A549 (cell line): ENCODE measurements around the gene KIRREL2. TPM values are rescaled to one million over a fixed set of nuclear protein-coding genes. Genes with fewer than 3 reads are reported as not detected.
A peak's percentile ranks its signal among the peaks of the same experiment; 100 is the strongest.

Experiments
- ATAC-seq, 2 experiments: fragments of 200-7000 bp in 1 of 2; fragments of >200 bp in 1 of 2; cut with Nextera tagmentation in 1 of 2; cut with Tn5 transposase in 1 of 2; 3 replicates each; pipeline versions ENCODE4 v1.8.0 to v1.9.1; 2018 to 2020; ENCODE audit warnings: mild to moderate bottlenecking in 1 of 2, moderate library complexity in 1 of 2
- CTCF ChIA-PET: fragments of 300-600 bp; sonication (Branson Sonifier 250); formaldehyde crosslinking; extraction: SDS; loops from one replicate; lab custom pipeline; 2021; ENCODE audit warnings: antibody characterized with exemption, inconsistent platforms; lab: Yijun Ruan, JAX
- POLR2A ChIA-PET: fragments of 350-600 bp; formaldehyde crosslinking; extraction: SDS; loops from one replicate; lab custom pipeline; 2021; ENCODE audit warnings: antibody characterized with exemption, inconsistent platforms; lab: Yijun Ruan, JAX
- DNase-seq, 2 experiments: peaks; one replicate each; pipeline versions ENCODE4 v3.0.0 to v3.0.0-alpha.2; 2011 to 2016; ENCODE audit warnings: low read depth in 1 of 2, low spot score in 1 of 2
- FAIRE-seq: peaks from 2 replicates; lab custom pipeline; 2011; peaks lifted over from hg19 to GRCh38; lab: Jason Lieb, UNC
- H3K27ac ChIP-seq, 2 experiments: fragments of >200 bp; sonication (Bioruptor Twin); formaldehyde crosslinking; 3 replicates each; pipeline ENCODE4 v1.5.1; 2016 to 2017
- H3K4me1 ChIP-seq: fragments of >200 bp; sonication (Bioruptor Twin); formaldehyde crosslinking; 3 replicates; pipeline ENCODE4 v1.6.1; 2016
- H3K4me2 ChIP-seq: fragments of >200 bp; sonication (Bioruptor Twin); formaldehyde crosslinking; 3 replicates; pipeline ENCODE4 v1.6.1; 2016
- H3K4me3 ChIP-seq: fragments of >200 bp; sonication (Bioruptor Twin); formaldehyde crosslinking; 3 replicates; pipeline ENCODE4 v1.5.1; 2016
- H3K9me3 ChIP-seq: fragments of >200 bp; sonication (Bioruptor Twin); formaldehyde crosslinking; 3 replicates; pipeline ENCODE4 v1.6.1; 2016
- CBX2 ChIP-seq: fragments of 200-600 bp; sonication (generic); IDR thresholded peaks from 2 replicates; pipeline ENCODE4 v1.6.1; 2016; ENCODE audit warnings: low read depth, mild to moderate bottlenecking, borderline replicate concordance
- CTCF ChIP-seq: fragments of >200 bp; sonication (Bioruptor Twin); formaldehyde crosslinking; IDR thresholded peaks from 3 replicates; pipeline ENCODE4 v1.5.1; 2016
- EHF ChIP-seq: fragments of 250-450 bp; sonication (Bioruptor Pico); IDR thresholded peaks from 2 replicates; pipeline ENCODE4 v1.5.0; 2020; ENCODE audit warnings: mild to moderate bottlenecking
- FOXS1 ChIP-seq: fragments of 250-450 bp; sonication (Bioruptor Pico); IDR thresholded peaks from 2 replicates; pipeline ENCODE4 v1.5.0; 2020; ENCODE audit warnings: mild to moderate bottlenecking, moderate library complexity
- GATA3 ChIP-seq: IDR thresholded peaks from 2 replicates; pipeline ENCODE4 v1.6.1; 2012; ENCODE audit warnings: borderline replicate concordance
- HEYL ChIP-seq: fragments of 250-450 bp; sonication (Bioruptor Pico); IDR thresholded peaks from 2 replicates; pipeline ENCODE4 v1.8.0; 2021; ENCODE audit warnings: mild to moderate bottlenecking, moderate library complexity
- HMGXB4 ChIP-seq: fragments of 250-450 bp; sonication (Bioruptor Pico); IDR thresholded peaks from 2 replicates; pipeline ENCODE4 v1.5.0; 2021; ENCODE audit warnings: mild to moderate bottlenecking, moderate library complexity, borderline replicate concordance
- JUN ChIP-seq, 2 experiments: fragments of >200 bp; sonication (Bioruptor Twin); formaldehyde crosslinking; IDR thresholded peaks; 2 replicates in 1 of 2; 3 replicates in 1 of 2; pipeline ENCODE4 v1.6.1; 2016 to 2017
- KDM1A ChIP-seq: fragments of 200-600 bp; sonication (generic); IDR thresholded peaks from 2 replicates; pipeline ENCODE4 v1.6.1; 2016; ENCODE audit warnings: low read depth, mild to moderate bottlenecking
- KDM5A ChIP-seq: fragments of 200-600 bp; sonication (generic); IDR thresholded peaks from 2 replicates; pipeline ENCODE4 v1.6.1; 2016; ENCODE audit warnings: antibody characterized with exemption, mild to moderate bottlenecking
- MAX ChIP-seq: IDR thresholded peaks from 2 replicates; pipeline ENCODE4 v1.6.1; 2012
- MAZ ChIP-seq: fragments of 150-350 bp; IDR thresholded peaks from 2 replicates; pipeline ENCODE4 v1.6.1; 2014; ENCODE audit warnings: antibody characterized with exemption, low read depth, low read length, borderline replicate concordance
- NPAS2 ChIP-seq: fragments of 250-450 bp; sonication (Bioruptor Pico); IDR thresholded peaks from 2 replicates; pipeline ENCODE4 v1.8.0; 2022; ENCODE audit warnings: mild to moderate bottlenecking, moderate library complexity, borderline replicate concordance
- PHF8 ChIP-seq: fragments of 200-600 bp; sonication (generic); IDR thresholded peaks from 2 replicates; pipeline ENCODE4 v1.6.1; 2016; ENCODE audit warnings: low read depth, mild to moderate bottlenecking, antibody characterized with exemption, moderate library complexity, borderline replicate concordance
- POLR2AphosphoS2 ChIP-seq: conservative IDR thresholded peaks from 2 replicates; pipeline ENCODE4 v1.6.1; 2012; ENCODE audit warnings: low read length, improper control_type of control experiment, inconsistent platforms
- RARB ChIP-seq: fragments of 250-450 bp; sonication (Bioruptor Pico); IDR thresholded peaks from 2 replicates; pipeline ENCODE4 v1.8.0; 2021; ENCODE audit warnings: mild to moderate bottlenecking, moderate library complexity
- RCOR1 ChIP-seq: fragments of 150-350 bp; IDR thresholded peaks from 2 replicates; pipeline ENCODE4 v1.6.1; 2014; ENCODE audit warnings: antibody characterized with exemption, low read length, low read depth
- SREBF2 ChIP-seq: fragments of 450-650 bp; IDR thresholded peaks from 2 replicates; pipeline ENCODE4 v1.6.1; 2014; ENCODE audit warnings: mild to moderate bottlenecking, moderate library complexity
- TP53 ChIP-seq: fragments of 250-450 bp; sonication (Bioruptor Pico); IDR thresholded peaks from 2 replicates; pipeline ENCODE4 v1.5.0; 2021; ENCODE audit warnings: mild to moderate bottlenecking, moderate library complexity
- ZC3H11A ChIP-seq: fragments of 450-650 bp; IDR thresholded peaks from 2 replicates; pipeline ENCODE4 v1.6.1; 2014; ENCODE audit warnings: antibody characterized with exemption, mild to moderate bottlenecking
- ZFP36 ChIP-seq: fragments of 450-650 bp; IDR thresholded peaks from 2 replicates; pipeline ENCODE4 v1.6.1; 2014; ENCODE audit warnings: borderline replicate concordance; ENCODE audit not compliant: partially characterized antibody
- ZNF302 ChIP-seq: fragments of 250-450 bp; sonication (Bioruptor Pico); IDR thresholded peaks from 2 replicates; pipeline ENCODE4 v1.9.0; 2021; ENCODE audit warnings: inconsistent platforms, mild to moderate bottlenecking, moderate library complexity
- ZSCAN20 ChIP-seq: fragments of 250-450 bp; sonication (Bioruptor Pico); IDR thresholded peaks from 2 replicates; pipeline ENCODE4 v1.8.0; 2022; ENCODE audit warnings: mild to moderate bottlenecking, moderate library complexity
- WGBS: methylation state at CpG from one replicate; pipeline ENCODE4 v1.1.6; 2017; ENCODE audit errors: missing lambda C conversion rate; 5-methylcytosine and 5-hydroxymethylcytosine counted together
- polyA plus RNA-seq, 4 experiments: library from polyadenylated mRNA; depleted of rRNA in 3 of 4; stranded (reverse); fragments of >200 nt; fragmentation: RNase III in 1 of 4; extraction: RNeasy Plus Mini Kit Qiagen cat#74134 plus additional on column Dnase treatment in 1 of 4; gene quantifications; 2 replicates in 3 of 4; 3 replicates in 1 of 4; pipeline ENCODE4 v1.2.3, GENCODE V29; 2011 to 2017
- TF ChIP-seq, protein P1 (sequence below): fragments of 150-350 bp; IDR thresholded peaks from 2 replicates; pipeline ENCODE4 v1.6.1; 2014; ENCODE audit warnings: low read depth, mild to moderate bottlenecking, low read length
- TF ChIP-seq, protein P2 (sequence below): fragments of 250-450 bp; sonication (Bioruptor Pico); IDR thresholded peaks from 2 replicates; pipeline ENCODE4 v1.5.0; 2020; ENCODE audit warnings: low read depth, mild to moderate bottlenecking, moderate library complexity

Gene KIRREL2
- polyA plus RNA-seq, 2 of the 4 experiments (the other 2 are of a cell fraction), result 0.26 to 0.54 TPM

GRCh38 chr19:35818445-35818844 is 38.3 kb upstream of the KIRREL2 start:
- no peak for FAIRE-seq
- TF ChIP-seq FOXS1, result no peak
- no peak for TF ChIP-seq RCOR1
- no peak for TF ChIP-seq TP53 (CRISPR knock-in tag)
- no peak for TF ChIP-seq RARB
- no peak for TF ChIP-seq MAZ
- TF ChIP-seq ZC3H11A, result no peak
- no peak for TF ChIP-seq KDM5A
- TF ChIP-seq ZNF302 (CRISPR knock-in tag), result no peak
- TF ChIP-seq JUN (IDR thresholded peaks at IDR 0.05), result no peak
- no peak for TF ChIP-seq EHF (CRISPR knock-in tag)
- no peak for TF ChIP-seq HMGXB4
- TF ChIP-seq CTCF, result no peak

DNA sequence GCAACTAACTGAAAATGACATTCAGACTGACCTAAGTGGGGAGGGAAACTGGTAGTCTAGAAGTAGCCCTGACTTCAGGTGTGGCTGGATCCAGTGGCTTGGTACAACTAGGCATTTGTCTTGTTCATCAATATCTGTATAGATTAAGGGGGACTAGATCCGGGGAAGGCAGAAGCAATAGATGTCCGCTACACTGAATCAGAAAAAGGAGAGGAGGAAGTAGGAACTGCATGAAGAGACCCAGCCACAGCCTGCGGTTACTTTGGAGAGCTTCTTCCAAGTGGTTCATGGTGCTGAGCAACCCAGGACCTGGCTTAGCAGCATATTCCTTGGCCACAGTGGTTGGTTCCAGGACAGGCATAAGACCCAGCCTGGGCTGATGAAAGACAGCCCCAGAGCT is 34.1 kb upstream of the KIRREL2 start:
- Histone ChIP-seq H3K4me2 (no peak overlapping the region), H3K4me3 (no peak overlapping the region), H3K27ac (no peak overlapping the region), H3K4me1 (no peaks in the 10 kb centered on the region), H3K9me3 (no peaks in the 10 kb centered on the region)
- DNase-seq, result peak in 1 of 2 experiments; percentile 29
- ChIA-PET CTCF (interaction anchor here (0.9 to 1.5 kb wide), 4 partner anchors 12 to 109 kb away, joined by 3 to 5 read pairs (median 4); no protein-coding TSS in a partner anchor), POLR2A (interaction anchor here (0.6 kb wide), 1 partner anchor 23 kb away, joined by 4 read pairs; no protein-coding TSS in a partner anchor)
- WGBS, result 34% methylated on average over 3 of the region's 3 CpGs
- peak; percentile 48 to 60; a peak in 4 of 6 replicates for ATAC-seq
- no peak for FAIRE-seq
- TF ChIP-seq CBX2 (no peak), CTCF (no peak), HEYL (no peak), MAX (no peak), SREBF2 (no peak), ZSCAN20 (CRISPR knock-in tag) (no peak), KDM1A (no peak), ZFP36 (no peak), NPAS2 (no peak), JUN (IDR thresholded peaks at IDR 0.05) (no peak), POLR2AphosphoS2 (no peak), GATA3 (no peak), PHF8 (no peak)
- TF ChIP-seq, protein P1, sequence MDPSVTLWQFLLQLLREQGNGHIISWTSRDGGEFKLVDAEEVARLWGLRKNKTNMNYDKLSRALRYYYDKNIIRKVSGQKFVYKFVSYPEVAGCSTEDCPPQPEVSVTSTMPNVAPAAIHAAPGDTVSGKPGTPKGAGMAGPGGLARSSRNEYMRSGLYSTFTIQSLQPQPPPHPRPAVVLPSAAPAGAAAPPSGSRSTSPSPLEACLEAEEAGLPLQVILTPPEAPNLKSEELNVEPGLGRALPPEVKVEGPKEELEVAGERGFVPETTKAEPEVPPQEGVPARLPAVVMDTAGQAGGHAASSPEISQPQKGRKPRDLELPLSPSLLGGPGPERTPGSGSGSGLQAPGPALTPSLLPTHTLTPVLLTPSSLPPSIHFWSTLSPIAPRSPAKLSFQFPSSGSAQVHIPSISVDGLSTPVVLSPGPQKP, result no peak
- TF ChIP-seq, protein P2, sequence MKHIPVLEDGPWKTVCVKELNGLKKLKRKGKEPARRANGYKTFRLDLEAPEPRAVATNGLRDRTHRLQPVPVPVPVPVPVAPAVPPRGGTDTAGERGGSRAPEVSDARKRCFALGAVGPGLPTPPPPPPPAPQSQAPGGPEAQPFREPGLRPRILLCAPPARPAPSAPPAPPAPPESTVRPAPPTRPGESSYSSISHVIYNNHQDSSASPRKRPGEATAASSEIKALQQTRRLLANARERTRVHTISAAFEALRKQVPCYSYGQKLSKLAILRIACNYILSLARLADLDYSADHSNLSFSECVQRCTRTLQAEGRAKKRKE (CRISPR knock-in tag), result no peak

More at GRCh38 chr19:35818445-35818844, 38.3 kb upstream of the KIRREL2 start:
- Histone ChIP-seq H3K4me3 (no peak overlapping the region), H3K4me1 (no peaks in the 10 kb centered on the region), H3K9me3 (no peaks in the 10 kb centered on the region), H3K4me2 (no peak overlapping the region), H3K27ac (no peak overlapping the region)
- 3% methylated on average over 3 of the region's 3 CpGs for WGBS
- no peak for DNase-seq
- ChIA-PET CTCF (interaction anchor here (1.1 to 2.7 kb wide), 5 partner anchors 10 to 114 kb away, joined by 3 to 16 read pairs (median 5); no protein-coding TSS in a partner anchor), POLR2A (interaction anchor here (0.6 kb wide), 1 partner anchor 12 kb away, joined by 3 read pairs; no protein-coding TSS in a partner anchor)
- no peak for ATAC-seq
